Right renal cortex interstitium (tissue), 3 donors: ENCODE measurements around the gene ST3GAL3. TPM values are rescaled to one million over a fixed set of nuclear protein-coding genes. Genes with fewer than 3 reads are reported as not detected.
"Not testable (repeated sequence)": the region's sequence is repeated elsewhere in the genome, so short reads cannot be mapped to it uniquely, and the experiment has no call there.

ENCODE experiments used
- DNase-seq, 3 donors: peaks; one replicate each; pipeline ENCODE4 v3.0.0-alpha.2; 2013; ENCODE audit warnings: low read depth in 3 of 3, low spot score in 2 of 3
- polyA plus RNA-seq, 3 donors: library from polyadenylated mRNA; unstranded; fragments of 120-200 nt; gene quantifications; one replicate each; pipeline ENCODE4 v1.2.1, GENCODE V29; 2013; ENCODE audit not compliant: insufficient read length in 3 of 3

The ST3GAL3 gene
- polyA plus RNA-seq, 3 donors, result 17.6 to 21.6 (median 19.5) TPM

- no peak for DNase-seq
These were observed 107.1 kb downstream of the ST3GAL3 start for GRCh38 chr1:43814401-43814800.

GRCh38 chr1:43817304-43817939 lies 110.1 kb downstream of the ST3GAL3 start:
- DNase-seq, result no peak

- no peak for DNase-seq
These were observed 111.4 kb downstream of the ST3GAL3 start for GRCh38 chr1:43818691-43819090.

GRCh38 chr1:43819357-43819756 lies 112.0 kb downstream of the ST3GAL3 start:
- DNase-seq, result no peak

- DNase-seq, result no peak
These were observed 114.1 kb downstream of the ST3GAL3 start for GRCh38 chr1:43821471-43821870.

GRCh38 chr1:43822040-43822690 lies 114.8 kb downstream of the ST3GAL3 start:
- DNase-seq, result no peak

GRCh38 chr1:43824795-43825194 lies 117.5 kb downstream of the ST3GAL3 start:
- no peak for DNase-seq

- DNase-seq, result no peak
These were observed 121.2 kb downstream of the ST3GAL3 start for GRCh38 chr1:43828574-43828973.

- no peak for DNase-seq
These were observed 123.5 kb downstream of the ST3GAL3 start for GRCh38 chr1:43830802-43831201.

GRCh38 chr1:43831851-43832250 lies 124.5 kb downstream of the ST3GAL3 start:
- DNase-seq, result no peak

- no peak for DNase-seq
These were observed 124.9 kb downstream of the ST3GAL3 start for GRCh38 chr1:43832255-43832654.

GRCh38 chr1:43832998-43833397 lies 125.7 kb downstream of the ST3GAL3 start:
- DNase-seq, result no peak

GRCh38 chr1:43833902-43834279 lies 126.6 kb downstream of the ST3GAL3 start:
- DNase-seq, result not testable (repeated sequence)

- no peak for DNase-seq
These were observed 127.1 kb downstream of the ST3GAL3 start for GRCh38 chr1:43834280-43835081.

GRCh38 chr1:43835082-43836021 lies 128.0 kb downstream of the ST3GAL3 start:
- no peak for DNase-seq

GRCh38 chr1:43836267-43836951 lies 129.1 kb downstream of the ST3GAL3 start:
- peak in 2 of 3 donors; percentile 15 to 32 for DNase-seq

GRCh38 chr1:43839056-43839455 lies 131.7 kb downstream of the ST3GAL3 start:
- DNase-seq, result no peak

GRCh38 chr1:43841321-43842174 lies 134.2 kb downstream of the ST3GAL3 start:
- DNase-seq, result no peak

GRCh38 chr1:43842175-43842498 lies 134.8 kb downstream of the ST3GAL3 start:
- no peak for DNase-seq
